HepG2 (cell line): ENCODE results near the gene IQCN. TPM values are rescaled to one million over a fixed set of nuclear protein-coding genes. Genes with fewer than 3 reads are reported as not detected.

Source experiments
- ATF7 ChIP-seq, 2 experiments: fragments of 450-650 bp in 1 of 2; sonication (generic) in 1 of 2; formaldehyde crosslinking in 1 of 2; IDR thresholded peaks; 2 replicates each; pipeline versions ENCODE4 v1.4.0 to v1.6.1; 2016 to 2020; ENCODE audit warnings: antibody characterized with exemption in 1 of 2, mild to moderate bottlenecking in 1 of 2, missing genetic modification reagents in 1 of 2
- CCAR2 ChIP-seq: fragments of 200-400 bp; formaldehyde crosslinking; optimal IDR thresholded peaks from 2 replicates; pipeline ENCODE3; 2018; ENCODE audit warnings: low read depth, mild to moderate bottlenecking, low read length, moderate library complexity
- CHD2 ChIP-seq: IDR thresholded peaks from 2 replicates; pipeline ENCODE4 v1.6.1; 2011; ENCODE audit warnings: low read depth, low read length, improper control_type of control experiment
- CHD4 ChIP-seq: fragments of 200-600 bp; sonication (generic); IDR thresholded peaks from 2 replicates; pipeline ENCODE4 v1.7.0; 2017; ENCODE audit warnings: mild to moderate bottlenecking, low read length, borderline replicate concordance
- GLI4 ChIP-seq: sonication (generic); formaldehyde crosslinking; IDR thresholded peaks from 2 replicates; pipeline ENCODE4 v1.5.1; 2020; ENCODE audit warnings: missing genetic modification reagents, mild to moderate bottlenecking, moderate library complexity, borderline replicate concordance
- HDAC1 ChIP-seq: sonication (generic); formaldehyde crosslinking; IDR thresholded peaks from 2 replicates; pipeline ENCODE4 v1.5.1; 2020; ENCODE audit warnings: mild to moderate bottlenecking, missing genetic modification reagents
- ISX ChIP-seq: sonication (generic); formaldehyde crosslinking; conservative IDR thresholded peaks from 2 replicates; pipeline ENCODE4 v1.5.0; 2020; ENCODE audit warnings: missing genetic modification reagents
- MAFF ChIP-seq: IDR thresholded peaks from 2 replicates; pipeline ENCODE4 v1.6.1; 2011; ENCODE audit warnings: low read depth, low read length, improper control_type of control experiment
- MAFG ChIP-seq: sonication (generic); formaldehyde crosslinking; IDR thresholded peaks from 2 replicates; pipeline ENCODE4 v1.5.1; 2020; ENCODE audit warnings: mild to moderate bottlenecking, missing genetic modification reagents
- NR2F6 ChIP-seq, 2 experiments: IDR thresholded peaks; 2 replicates each; pipeline ENCODE4 v1.6.1; 2016; ENCODE audit warnings: antibody characterized with exemption in 1 of 2, mild to moderate bottlenecking in 1 of 2
- PRDM15 ChIP-seq: sonication (generic); formaldehyde crosslinking; IDR thresholded peaks from 2 replicates; pipeline ENCODE4 v1.4.0; 2020; ENCODE audit warnings: missing genetic modification reagents
- REL ChIP-seq: sonication (generic); formaldehyde crosslinking; conservative IDR thresholded peaks from 2 replicates; pipeline ENCODE4 v1.8.0; 2022; ENCODE audit warnings: mild to moderate bottlenecking, missing genetic modification reagents, moderate library complexity
- TBX3 ChIP-seq: fragments of 450-650 bp; IDR thresholded peaks from 2 replicates; pipeline ENCODE4 v1.6.1; 2017; ENCODE audit warnings: antibody characterized with exemption, mild to moderate bottlenecking, inconsistent platforms, borderline replicate concordance
- TRAFD1 ChIP-seq: sonication (generic); formaldehyde crosslinking; IDR thresholded peaks from 2 replicates; pipeline ENCODE4 v1.5.1; 2020; ENCODE audit warnings: missing genetic modification reagents, mild to moderate bottlenecking, borderline replicate concordance
- ZNF317 ChIP-seq: sonication (generic); formaldehyde crosslinking; IDR thresholded peaks from 2 replicates; pipeline ENCODE4 v1.5.0; 2020; ENCODE audit warnings: mild to moderate bottlenecking, missing genetic modification reagents
- ZNF564 ChIP-seq: sonication (generic); formaldehyde crosslinking; IDR thresholded peaks from 2 replicates; pipeline ENCODE4 v1.8.1; 2023; ENCODE audit warnings: mild to moderate bottlenecking, missing genetic modification reagents
- ZNF883 ChIP-seq: sonication (generic); formaldehyde crosslinking; IDR thresholded peaks from 2 replicates; pipeline ENCODE4 v1.5.1; 2020; ENCODE audit warnings: mild to moderate bottlenecking, missing genetic modification reagents; ENCODE audit errors: not compliant biosample characterization
- polyA plus RNA-seq, 8 experiments: library from polyadenylated mRNA; depleted of rRNA in 3 of 8; stranded (reverse) in 7 of 8; unstranded in 1 of 8; fragments of >200 nt; fragmentation: Illumina TruSeq in 4 of 8; extraction: Trizol in 4 of 8; gene quantifications; 2 replicates each; pipeline versions ENCODE4 v1.2.1 to v1.2.3, GENCODE V29; 2011 to 2016; ENCODE audit warnings: low read depth in 4 of 8, missing spikeins in 1 of 8, mixed read lengths in 1 of 8; ENCODE audit not compliant: insufficient read depth in 1 of 8
- total RNA-seq, 5 experiments: library from RNA; depleted of rRNA; stranded (reverse); fragments of >200 nt; fragmentation: Illumina TruSeq; extraction: Trizol; gene quantifications; 2 replicates each; pipeline ENCODE4 v1.2.3, GENCODE V29; 2016; ENCODE audit warnings: low read depth in 1 of 5
- TF ChIP-seq, protein P1 (sequence below): IDR thresholded peaks from 2 replicates; pipeline ENCODE4 v1.4.0; 2020; ENCODE audit warnings: mild to moderate bottlenecking, missing genetic modification reagents
- TF ChIP-seq, protein P2 (sequence below): sonication (generic); formaldehyde crosslinking; IDR thresholded peaks from 2 replicates; pipeline ENCODE4 v1.4.0; 2020; ENCODE audit warnings: low read depth, mild to moderate bottlenecking, missing genetic modification reagents

The IQCN gene
- total and polyA plus RNA-seq, 2 of the 13 experiments (the other 11 are each of a cell fraction or from before 2014, with no cell fraction given), result 0.04 to 0.18 TPM

DNA sequence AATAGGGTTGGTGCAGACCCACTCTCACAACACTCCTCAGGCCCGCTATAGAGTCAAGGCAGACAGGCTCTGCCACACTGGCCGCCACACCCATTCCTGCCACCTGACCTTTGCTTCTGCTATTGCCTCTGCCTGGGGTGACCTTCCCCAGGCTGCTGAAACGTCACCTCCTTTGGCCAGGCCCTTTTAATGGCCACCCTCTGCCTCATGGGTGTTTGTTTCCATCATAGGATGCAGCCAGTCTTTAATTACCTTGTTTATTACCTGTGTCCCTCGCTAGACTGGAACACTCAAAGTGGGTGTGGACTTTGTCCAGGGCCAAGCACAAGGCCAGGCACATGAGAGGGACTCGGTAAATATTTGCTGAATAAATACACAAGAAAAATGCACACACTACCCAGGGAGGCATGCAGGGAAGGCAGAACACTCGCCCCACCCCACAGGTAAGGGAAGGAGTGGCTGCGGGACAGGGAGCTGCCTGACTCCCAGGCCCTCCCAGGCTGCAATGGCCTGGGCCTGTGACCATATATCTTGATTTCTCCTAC is 45.4 kb upstream of the IQCN start (continued):
- TF ChIP-seq, protein P1, sequence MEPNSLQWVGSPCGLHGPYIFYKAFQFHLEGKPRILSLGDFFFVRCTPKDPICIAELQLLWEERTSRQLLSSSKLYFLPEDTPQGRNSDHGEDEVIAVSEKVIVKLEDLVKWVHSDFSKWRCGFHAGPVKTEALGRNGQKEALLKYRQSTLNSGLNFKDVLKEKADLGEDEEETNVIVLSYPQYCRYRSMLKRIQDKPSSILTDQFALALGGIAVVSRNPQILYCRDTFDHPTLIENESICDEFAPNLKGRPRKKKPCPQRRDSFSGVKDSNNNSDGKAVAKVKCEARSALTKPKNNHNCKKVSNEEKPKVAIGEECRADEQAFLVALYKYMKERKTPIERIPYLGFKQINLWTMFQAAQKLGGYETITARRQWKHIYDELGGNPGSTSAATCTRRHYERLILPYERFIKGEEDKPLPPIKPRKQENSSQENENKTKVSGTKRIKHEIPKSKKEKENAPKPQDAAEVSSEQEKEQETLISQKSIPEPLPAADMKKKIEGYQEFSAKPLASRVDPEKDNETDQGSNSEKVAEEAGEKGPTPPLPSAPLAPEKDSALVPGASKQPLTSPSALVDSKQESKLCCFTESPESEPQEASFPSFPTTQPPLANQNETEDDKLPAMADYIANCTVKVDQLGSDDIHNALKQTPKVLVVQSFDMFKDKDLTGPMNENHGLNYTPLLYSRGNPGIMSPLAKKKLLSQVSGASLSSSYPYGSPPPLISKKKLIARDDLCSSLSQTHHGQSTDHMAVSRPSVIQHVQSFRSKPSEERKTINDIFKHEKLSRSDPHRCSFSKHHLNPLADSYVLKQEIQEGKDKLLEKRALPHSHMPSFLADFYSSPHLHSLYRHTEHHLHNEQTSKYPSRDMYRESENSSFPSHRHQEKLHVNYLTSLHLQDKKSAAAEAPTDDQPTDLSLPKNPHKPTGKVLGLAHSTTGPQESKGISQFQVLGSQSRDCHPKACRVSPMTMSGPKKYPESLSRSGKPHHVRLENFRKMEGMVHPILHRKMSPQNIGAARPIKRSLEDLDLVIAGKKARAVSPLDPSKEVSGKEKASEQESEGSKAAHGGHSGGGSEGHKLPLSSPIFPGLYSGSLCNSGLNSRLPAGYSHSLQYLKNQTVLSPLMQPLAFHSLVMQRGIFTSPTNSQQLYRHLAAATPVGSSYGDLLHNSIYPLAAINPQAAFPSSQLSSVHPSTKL (CRISPR knock-in tag), result peak; percentile 91
- TF ChIP-seq NR2F6 (IDR thresholded peaks at IDR 0.05) (peak; percentile 63), NR2F6 (CRISPR knock-in tag; IDR thresholded peaks at IDR 0.05) (peak; percentile 86; the same call in 1 of the 2 replicates), CCAR2 (no peak), ATF7 (IDR thresholded peaks at IDR 0.05) (no peak), ATF7 (CRISPR knock-in tag; IDR thresholded peaks at IDR 0.05) (peak; percentile 81), ZNF564 (CRISPR knock-in tag) (no peak), GLI4 (CRISPR knock-in tag) (0 out of 2 replicates have a peak, but pooled peaks have one; percentile 24), HDAC1 (CRISPR knock-in tag) (peak; percentile 96), TRAFD1 (CRISPR knock-in tag) (no peak), MAFF (no peak), REL (CRISPR knock-in tag) (no peak), CHD2 (no peak), MAFG (CRISPR knock-in tag) (no peak), ISX (CRISPR knock-in tag) (no peak), CHD4 (no peak), TBX3 (peak; percentile 76; the same call in 1 of the 2 replicates), ZNF317 (CRISPR knock-in tag) (peak; percentile 31; the same call in 1 of the 2 replicates), ZNF883 (CRISPR knock-in tag) (no peak), PRDM15 (CRISPR knock-in tag) (no peak)
- TF ChIP-seq, protein P2, sequence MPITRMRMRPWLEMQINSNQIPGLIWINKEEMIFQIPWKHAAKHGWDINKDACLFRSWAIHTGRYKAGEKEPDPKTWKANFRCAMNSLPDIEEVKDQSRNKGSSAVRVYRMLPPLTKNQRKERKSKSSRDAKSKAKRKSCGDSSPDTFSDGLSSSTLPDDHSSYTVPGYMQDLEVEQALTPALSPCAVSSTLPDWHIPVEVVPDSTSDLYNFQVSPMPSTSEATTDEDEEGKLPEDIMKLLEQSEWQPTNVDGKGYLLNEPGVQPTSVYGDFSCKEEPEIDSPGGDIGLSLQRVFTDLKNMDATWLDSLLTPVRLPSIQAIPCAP (CRISPR knock-in tag), result 0 out of 2 replicates have a peak, but pooled peaks have one; percentile 21
